CD14-positive monocyte (primary cell): ENCODE measurements around the gene TPTE2. TPM values are rescaled to one million over a fixed set of nuclear protein-coding genes. Genes with fewer than 3 reads are reported as not detected.

Experiments
- DNase-seq, 3 donors: peaks; one replicate each; pipeline ENCODE4 v3.0.0-alpha.2; 2011 to 2022
- H2AFZ ChIP-seq: 2 replicates; pipeline ENCODE4 v1.6.0; 2012; ENCODE audit warnings: mild to moderate bottlenecking, low read depth, low read length, inconsistent platforms; ENCODE audit not compliant: insufficient read depth, poor library complexity, severe bottlenecking
- H3K27ac ChIP-seq, 2 donors: 1 replicate in 1 of 2; 2 replicates in 1 of 2; pipeline ENCODE4 v1.5.1; 2012 to 2013; ENCODE audit warnings: low read length in 2 of 2, control low read depth in 1 of 2, inconsistent platforms in 1 of 2, low read depth in 1 of 2, mild to moderate bottlenecking in 1 of 2
- H3K27me3 ChIP-seq, 2 donors: one replicate each; pipeline versions ENCODE4 v1.6.0 to v1.6.1; 2011 to 2013; ENCODE audit warnings: low read length in 2 of 2; ENCODE audit not compliant: control insufficient read depth in 2 of 2, insufficient read depth in 2 of 2
- H3K36me3 ChIP-seq, 2 donors: replicated peaks in 1 of 2; 1 replicate in 1 of 2; 2 replicates in 1 of 2; pipeline versions ENCODE4 v1.5.1 to v1.6.1; 2012 to 2013; ENCODE audit warnings: low read length in 2 of 2, control low read depth in 1 of 2, inconsistent platforms in 1 of 2, mild to moderate bottlenecking in 1 of 2; ENCODE audit not compliant: insufficient read depth in 2 of 2, control insufficient read depth in 1 of 2
- H3K4me1 ChIP-seq, 2 donors: 1 replicate in 1 of 2; 2 replicates in 1 of 2; pipeline versions ENCODE4 v1.5.1 to v1.6.1; 2012 to 2013; ENCODE audit warnings: low read length in 2 of 2, control low read depth in 1 of 2, inconsistent platforms in 1 of 2, mild to moderate bottlenecking in 1 of 2, moderate library complexity in 1 of 2; ENCODE audit not compliant: insufficient read depth in 2 of 2, control insufficient read depth in 1 of 2
- H3K4me2 ChIP-seq: replicated peaks from 2 replicates; pipeline ENCODE3; 2012; ENCODE audit warnings: low read length, moderate library complexity, mild to moderate bottlenecking; ENCODE audit not compliant: poor library complexity, severe bottlenecking; ENCODE audit errors: extremely low read depth
- H3K4me3 ChIP-seq, 3 experiments: fragments of 200-600 bp in 1 of 3; sonication (generic) in 1 of 3; replicated peaks in 1 of 3; 1 replicate in 2 of 3; 2 replicates in 1 of 3; pipeline ENCODE4 v1.5.1; 2011 to 2013; ENCODE audit warnings: low read length in 3 of 3, mild to moderate bottlenecking in 3 of 3, control low read depth in 2 of 3, low read depth in 2 of 3, inconsistent platforms in 1 of 3, moderate library complexity in 1 of 3
- H3K79me2 ChIP-seq: 2 replicates; pipeline ENCODE4 v1.6.0; 2012; ENCODE audit warnings: mild to moderate bottlenecking, control low read depth, inconsistent platforms, low read length, moderate library complexity; ENCODE audit not compliant: insufficient read depth
- H3K9ac ChIP-seq: 2 replicates; pipeline ENCODE4 v1.6.0; 2017; ENCODE audit warnings: low read length, mild to moderate bottlenecking; ENCODE audit not compliant: insufficient read depth, poor library complexity, severe bottlenecking
- H3K9me3 ChIP-seq, 2 donors: replicated peaks in 1 of 2; 1 replicate in 1 of 2; 2 replicates in 1 of 2; pipeline versions ENCODE4 v1.5.1 to v1.6.1; 2012 to 2013; ENCODE audit warnings: low read length in 2 of 2, control low read depth in 1 of 2; ENCODE audit not compliant: control insufficient read depth in 1 of 2, insufficient read depth in 1 of 2
- H4K20me1 ChIP-seq: 2 replicates; pipeline ENCODE4 v1.6.0; 2012; ENCODE audit warnings: mild to moderate bottlenecking, low read length, control low read depth, moderate library complexity; ENCODE audit not compliant: insufficient read depth
- H3K27ac Mint-ChIP-seq, 7 donors: one replicate each; pipeline ENCODE4 v1.8.0; 2020; ENCODE audit warnings: mild to moderate bottlenecking in 7 of 7, mixed read lengths in 7 of 7, moderate library complexity in 6 of 7, inconsistent platforms in 2 of 7
- H3K27me3 Mint-ChIP-seq, 3 donors: one replicate each; pipeline ENCODE4 v1.8.0; 2021 to 2022; ENCODE audit warnings: low read depth in 3 of 3, mild to moderate bottlenecking in 3 of 3, mixed read lengths in 3 of 3, moderate library complexity in 3 of 3, inconsistent platforms in 1 of 3
- H3K36me3 Mint-ChIP-seq, 2 donors: one replicate each; pipeline ENCODE4 v1.8.0; 2020; ENCODE audit warnings: mixed read lengths in 2 of 2, inconsistent platforms in 1 of 2, mild to moderate bottlenecking in 1 of 2
- H3K4me1 Mint-ChIP-seq: one replicate; pipeline ENCODE4 v1.8.0; 2020; ENCODE audit warnings: mild to moderate bottlenecking, mixed read lengths
- H3K4me3 Mint-ChIP-seq, 2 donors: one replicate each; pipeline ENCODE4 v1.8.0; 2020; ENCODE audit warnings: mild to moderate bottlenecking in 2 of 2, mixed read lengths in 2 of 2, moderate library complexity in 1 of 2
- H3K9me3 Mint-ChIP-seq, 7 donors: one replicate each; pipeline ENCODE4 v1.8.0; 2020 to 2022; ENCODE audit warnings: mixed read lengths in 7 of 7, mild to moderate bottlenecking in 6 of 7, moderate library complexity in 6 of 7, inconsistent platforms in 2 of 7
- WGBS: methylation state at CpG from one replicate; pipeline ENCODE4 v1.1.5; 2013; ENCODE audit warnings: missing lambda C conversion rate; ENCODE audit not compliant: insufficient coverage; 5-methylcytosine and 5-hydroxymethylcytosine counted together
- intact Hi-C, 2 donors: fragments of 100-400 bp; cut with micrococcal nuclease; formaldehyde crosslinking; loops; one replicate each; pipeline versions ENCODE4 v1.15.0 to v1.15.1; 2023
- polyA plus RNA-seq, 3 donors: library from polyadenylated mRNA; depleted of rRNA in 1 of 3; unstranded in 2 of 3; stranded (reverse) in 1 of 3; fragments of 300-500 nt in 2 of 3; fragments of >200 nt in 1 of 3; fragmentation: Illumina TruSeq in 2 of 3; gene quantifications; 1 replicate in 2 of 3; 2 replicates in 1 of 3; pipeline ENCODE4 v1.2.3, GENCODE V29; 2012 to 2021
- TF ChIP-seq, protein P1 (sequence below): fragments of 200-600 bp; IDR thresholded peaks from one replicate; pipeline ENCODE4 v1.8.0; 2022; ENCODE audit warnings: antibody characterized with exemption, mild to moderate bottlenecking

The TPTE2 gene
- polyA plus RNA-seq, 3 donors = not detected

- H3K79me2 ChIP-seq = no peaks in the 10 kb centered on the region
- WGBS = 50% methylated on average over 2 of the region's 5 CpGs
- intact Hi-C loops = no loop called here
- H3K4me3 ChIP-seq = no peak overlapping the region
- TF ChIP-seq, protein P1, sequence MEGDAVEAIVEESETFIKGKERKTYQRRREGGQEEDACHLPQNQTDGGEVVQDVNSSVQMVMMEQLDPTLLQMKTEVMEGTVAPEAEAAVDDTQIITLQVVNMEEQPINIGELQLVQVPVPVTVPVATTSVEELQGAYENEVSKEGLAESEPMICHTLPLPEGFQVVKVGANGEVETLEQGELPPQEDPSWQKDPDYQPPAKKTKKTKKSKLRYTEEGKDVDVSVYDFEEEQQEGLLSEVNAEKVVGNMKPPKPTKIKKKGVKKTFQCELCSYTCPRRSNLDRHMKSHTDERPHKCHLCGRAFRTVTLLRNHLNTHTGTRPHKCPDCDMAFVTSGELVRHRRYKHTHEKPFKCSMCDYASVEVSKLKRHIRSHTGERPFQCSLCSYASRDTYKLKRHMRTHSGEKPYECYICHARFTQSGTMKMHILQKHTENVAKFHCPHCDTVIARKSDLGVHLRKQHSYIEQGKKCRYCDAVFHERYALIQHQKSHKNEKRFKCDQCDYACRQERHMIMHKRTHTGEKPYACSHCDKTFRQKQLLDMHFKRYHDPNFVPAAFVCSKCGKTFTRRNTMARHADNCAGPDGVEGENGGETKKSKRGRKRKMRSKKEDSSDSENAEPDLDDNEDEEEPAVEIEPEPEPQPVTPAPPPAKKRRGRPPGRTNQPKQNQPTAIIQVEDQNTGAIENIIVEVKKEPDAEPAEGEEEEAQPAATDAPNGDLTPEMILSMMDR = no peak
- no peak overlapping the region for H3K4me2 ChIP-seq
- no peak overlapping the region for H2AFZ ChIP-seq
- H3K27me3 ChIP-seq = no peaks in the 10 kb centered on the region
- H3K4me1 Mint-ChIP-seq = peaks cover 20% of the 10 kb centered on the region
- H4K20me1 ChIP-seq = no peaks in the 10 kb centered on the region
- no peak overlapping the region for H3K27ac Mint-ChIP-seq
- peaks cover 0 to 11% of the 10 kb centered on the region in 2 donors for H3K9me3 ChIP-seq
- H3K27ac ChIP-seq = no peak overlapping the region
- H3K36me3 Mint-ChIP-seq = no peaks in the 10 kb centered on the region
- H3K36me3 ChIP-seq = no peaks in the 10 kb centered on the region
- no peak for DNase-seq
- H3K27me3 Mint-ChIP-seq = peaks cover 0 to 10% (median 2%) of the 10 kb centered on the region in 3 donors
- H3K4me3 Mint-ChIP-seq = no peak overlapping the region
- peaks cover 9 to 30% (median 19%) of the 10 kb centered on the region in 7 donors for H3K9me3 Mint-ChIP-seq
- peaks cover 11 to 12% of the 10 kb centered on the region in 2 donors for H3K4me1 ChIP-seq
- H3K9ac ChIP-seq = no peak overlapping the region
These were observed 29.1 kb upstream of the TPTE2 start for GRCh38 chr13:19590423-19590822.

DNA sequence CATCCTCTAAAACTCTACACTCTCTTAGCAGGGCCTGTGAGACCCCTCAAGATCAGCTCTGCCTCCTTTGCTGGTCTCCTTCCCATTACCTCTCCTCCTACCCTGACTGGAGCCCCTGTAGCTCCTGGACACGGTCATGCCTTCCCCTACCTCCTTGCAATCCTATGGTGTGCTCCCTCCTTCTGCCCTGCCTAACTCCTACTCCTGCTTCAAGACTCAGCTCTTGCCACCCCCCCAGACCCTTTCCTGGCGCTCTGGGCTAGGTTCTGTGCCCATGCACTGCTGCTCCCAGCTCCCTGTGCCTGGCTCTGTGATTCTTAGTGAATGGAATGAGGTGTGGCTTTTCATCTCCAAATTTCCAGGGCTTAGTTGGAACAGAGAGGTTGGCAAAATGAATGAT, 28.0 kb upstream of the TPTE2 start:
- H3K4me3 ChIP-seq = no peak overlapping the region
- Mint-ChIP-seq H3K27ac (no peak overlapping the region), H3K9me3 (peaks cover 10 to 32% (median 20%) of the 10 kb centered on the region in 7 donors), H3K27me3 (peaks cover 5 to 12% (median 7%) of the 10 kb centered on the region in 3 donors), H3K36me3 (no peaks in the 10 kb centered on the region), H3K4me3 (no peak overlapping the region), H3K4me1 (peaks cover 20% of the 10 kb centered on the region)
- peaks cover 0 to 13% of the 10 kb centered on the region in 2 donors for H3K9me3 ChIP-seq
- H3K27me3 ChIP-seq = peaks cover 3 to 6% of the 10 kb centered on the region in 2 donors
- H4K20me1 ChIP-seq = no peaks in the 10 kb centered on the region
- TF ChIP-seq, protein P1 = no peak
- DNase-seq = no peak
- peaks cover 11 to 12% of the 10 kb centered on the region in 2 donors for H3K4me1 ChIP-seq
- WGBS = 88% methylated on average over 1 of the region's 2 CpGs
- no peaks in the 10 kb centered on the region for H3K79me2 ChIP-seq
- H3K4me2 ChIP-seq = no peak overlapping the region
- H3K36me3 ChIP-seq = no peaks in the 10 kb centered on the region
- no peak overlapping the region for H2AFZ ChIP-seq
- H3K27ac ChIP-seq = no peak overlapping the region
- no peak overlapping the region for H3K9ac ChIP-seq
- intact Hi-C loops = no loop called here
